HL-60 (cell line): ENCODE measurements around the gene DCLK2.

ENCODE experiments used
- DNase-seq, 2 experiments: peaks; one replicate each; pipeline ENCODE4 v3.0.0-alpha.2; 2010 to 2020; ENCODE audit warnings: low read depth in 1 of 2, low spot score in 1 of 2
- H3K27ac ChIP-seq: fragments of 250-450 bp; sonication (Bioruptor Pico); replicated peaks from 2 replicates; pipeline ENCODE4 v1.5.1; 2020; ENCODE audit warnings: mild to moderate bottlenecking, moderate library complexity
- H3K27me3 ChIP-seq: fragments of 250-450 bp; sonication (Bioruptor Pico); 2 replicates; pipeline ENCODE4 v1.5.1; 2021; ENCODE audit warnings: mild to moderate bottlenecking, moderate library complexity; ENCODE audit not compliant: insufficient read depth, poor library complexity, severe bottlenecking
- H3K4me3 ChIP-seq: replicated peaks from 2 replicates; pipeline ENCODE4 v1.5.1; 2011; ENCODE audit warnings: mild to moderate bottlenecking, control low read depth, low read length; ENCODE audit not compliant: insufficient read depth
- GABPA ChIP-seq: IDR thresholded peaks from 2 replicates; pipeline ENCODE4 v1.6.1; 2012; ENCODE audit warnings: low read depth
- POLR2AphosphoS5 ChIP-seq: IDR thresholded peaks from 2 replicates; pipeline ENCODE4 v1.6.1; 2012; ENCODE audit warnings: low read depth
- REST ChIP-seq: IDR thresholded peaks from 2 replicates; pipeline ENCODE4 v1.6.1; 2012; ENCODE audit warnings: low read depth; ENCODE audit not compliant: insufficient replicate concordance
- SPI1 ChIP-seq: IDR thresholded peaks from 2 replicates; pipeline ENCODE4 v1.6.1; 2012; ENCODE audit warnings: low read depth, mild to moderate bottlenecking, borderline replicate concordance
- TF ChIP-seq, protein P1 (sequence below): IDR thresholded peaks from one replicate; pipeline ENCODE4 v1.5.1; 2011; ENCODE audit warnings: low read length, control low read depth, inconsistent platforms; ENCODE audit not compliant: insufficient read depth

Gene DCLK2

GRCh38 chr4:150140774-150141400 is 62.6 kb downstream of the DCLK2 start:
- no peak for TF ChIP-seq REST
- TF ChIP-seq SPI1, result no peak
- no peak for TF ChIP-seq POLR2AphosphoS5
- no peak for TF ChIP-seq GABPA
- TF ChIP-seq, protein P1, sequence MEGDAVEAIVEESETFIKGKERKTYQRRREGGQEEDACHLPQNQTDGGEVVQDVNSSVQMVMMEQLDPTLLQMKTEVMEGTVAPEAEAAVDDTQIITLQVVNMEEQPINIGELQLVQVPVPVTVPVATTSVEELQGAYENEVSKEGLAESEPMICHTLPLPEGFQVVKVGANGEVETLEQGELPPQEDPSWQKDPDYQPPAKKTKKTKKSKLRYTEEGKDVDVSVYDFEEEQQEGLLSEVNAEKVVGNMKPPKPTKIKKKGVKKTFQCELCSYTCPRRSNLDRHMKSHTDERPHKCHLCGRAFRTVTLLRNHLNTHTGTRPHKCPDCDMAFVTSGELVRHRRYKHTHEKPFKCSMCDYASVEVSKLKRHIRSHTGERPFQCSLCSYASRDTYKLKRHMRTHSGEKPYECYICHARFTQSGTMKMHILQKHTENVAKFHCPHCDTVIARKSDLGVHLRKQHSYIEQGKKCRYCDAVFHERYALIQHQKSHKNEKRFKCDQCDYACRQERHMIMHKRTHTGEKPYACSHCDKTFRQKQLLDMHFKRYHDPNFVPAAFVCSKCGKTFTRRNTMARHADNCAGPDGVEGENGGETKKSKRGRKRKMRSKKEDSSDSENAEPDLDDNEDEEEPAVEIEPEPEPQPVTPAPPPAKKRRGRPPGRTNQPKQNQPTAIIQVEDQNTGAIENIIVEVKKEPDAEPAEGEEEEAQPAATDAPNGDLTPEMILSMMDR, result no peak
- Histone ChIP-seq H3K4me3 (no peak overlapping the region), H3K27me3 (peaks cover 1% of the 10 kb centered on the region), H3K27ac (no peak overlapping the region)
- DNase-seq, result no peak

DNA sequence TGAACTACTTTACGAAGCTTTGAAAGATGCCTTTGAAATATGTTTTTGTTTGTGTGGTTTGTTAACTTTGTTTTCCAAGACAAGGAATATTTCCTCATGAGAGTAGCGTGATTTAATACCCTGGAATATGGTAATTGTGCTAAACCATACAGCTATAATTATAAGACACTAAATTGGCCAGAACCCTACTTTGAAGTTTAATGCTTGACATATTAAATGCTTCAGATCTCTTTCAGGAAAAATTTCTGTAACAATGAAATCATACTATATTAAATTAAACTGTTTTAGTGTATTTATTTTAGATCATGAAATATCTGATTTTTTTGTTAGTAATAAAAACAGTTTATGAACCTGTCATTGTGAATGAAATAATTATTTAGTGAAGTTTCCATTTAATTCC is 63.5 kb downstream of the DCLK2 start:
- no peak overlapping the region for H3K27ac ChIP-seq
- DNase-seq, result no peak
- no peak for TF ChIP-seq SPI1
- no peak for TF ChIP-seq REST
- TF ChIP-seq GABPA, result no peak
- TF ChIP-seq POLR2AphosphoS5, result no peak
- TF ChIP-seq, protein P1, result no peak
- peaks cover 2% of the 10 kb centered on the region for H3K27me3 ChIP-seq
- no peak overlapping the region for H3K4me3 ChIP-seq

DNA sequence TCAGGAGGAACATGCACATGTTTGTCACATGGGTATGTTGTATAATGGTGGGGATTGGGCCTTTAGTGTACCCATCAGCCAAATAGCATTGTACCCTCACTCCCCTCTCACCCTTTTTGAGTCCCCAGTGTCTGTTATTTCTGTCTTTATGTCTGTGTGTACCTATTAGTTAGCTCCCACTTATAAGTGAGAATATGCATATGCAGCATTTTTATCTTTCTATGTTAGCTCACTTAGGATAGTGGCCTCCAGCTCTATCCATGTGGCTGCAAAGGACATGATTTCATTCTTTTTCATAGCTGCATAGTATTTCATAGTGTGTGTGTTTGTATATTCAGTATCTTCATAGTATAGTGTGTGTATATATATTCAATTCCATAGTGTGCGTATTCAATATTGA is 64.6 kb downstream of the DCLK2 start:
- no peak for DNase-seq
- Histone ChIP-seq H3K4me3 (no peak overlapping the region), H3K27ac (no peak overlapping the region), H3K27me3 (peaks cover 2% of the 10 kb centered on the region)
- TF ChIP-seq, protein P1, result no peak
- TF ChIP-seq REST (no peak), POLR2AphosphoS5 (no peak), SPI1 (no peak), GABPA (no peak)
